GM13976 (cell line): Measurements from ENCODE around the gene PRM2.

Experiments used
- DNase-seq: peaks from one replicate; pipeline ENCODE4 v3.0.0; 2012; ENCODE audit warnings: low spot score
- in situ Hi-C: fragments of 300-500 bp; cut with MboI; formaldehyde crosslinking; loops from one replicate; pipeline ENCODE4 v1.12.0; 2022; ENCODE audit warnings: low sequenced_read_pairs, mixed read lengths, inconsistent platforms; ENCODE audit not compliant: unreplicated experiment
- TF ChIP-seq, protein P1 (sequence below): IDR thresholded peaks from 2 replicates; pipeline ENCODE4 v1.5.1; 2012; ENCODE audit warnings: borderline replicate concordance, mild to moderate bottlenecking; ENCODE audit not compliant: insufficient read depth; ENCODE audit errors: extremely low read depth, missing control alignments, control extremely low read depth

Gene PRM2

DNA sequence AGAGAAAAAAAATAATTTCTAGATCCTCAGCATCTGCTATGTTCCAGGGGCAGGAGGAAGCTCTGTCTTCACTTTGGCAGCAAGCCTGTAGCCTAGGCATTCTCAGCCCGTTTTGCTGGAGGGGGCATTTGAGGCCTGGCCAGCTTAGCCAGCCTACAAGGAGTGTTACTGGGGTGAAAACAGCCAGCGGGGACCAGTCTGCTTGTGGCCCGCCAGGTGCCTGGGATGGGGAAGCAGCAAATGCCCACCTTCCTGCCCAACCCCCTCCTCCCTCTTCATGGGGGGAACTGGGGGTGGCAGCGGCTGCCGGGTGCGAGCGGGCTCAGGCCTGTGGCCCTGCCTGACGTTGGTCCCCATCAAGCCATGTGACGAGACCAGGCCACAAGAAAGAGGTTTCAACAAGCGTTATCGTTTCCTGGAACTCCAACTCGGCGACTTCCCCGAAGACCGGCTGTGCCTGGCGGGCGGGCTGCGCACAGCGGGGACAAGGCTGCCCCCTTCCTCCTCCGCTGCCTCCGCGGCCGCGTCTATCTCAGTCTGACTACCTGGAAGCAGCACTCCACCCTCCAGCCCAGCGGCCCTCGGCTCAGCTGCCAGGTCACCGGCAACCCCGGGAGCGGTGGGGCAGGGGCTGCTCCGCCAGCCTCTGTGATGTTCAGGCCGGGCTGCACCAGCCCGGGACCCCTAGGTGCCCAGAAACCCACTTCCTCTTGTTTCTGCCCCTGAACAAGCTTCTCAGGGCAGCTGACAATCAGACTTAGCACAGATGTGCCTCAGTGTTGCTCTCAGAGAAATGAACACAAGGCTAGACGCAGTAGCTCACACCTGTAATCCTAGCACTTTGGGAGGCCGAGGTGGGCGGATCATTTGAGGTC lies 43.2 kb downstream of the PRM2 start:
- TF ChIP-seq, protein P1, sequence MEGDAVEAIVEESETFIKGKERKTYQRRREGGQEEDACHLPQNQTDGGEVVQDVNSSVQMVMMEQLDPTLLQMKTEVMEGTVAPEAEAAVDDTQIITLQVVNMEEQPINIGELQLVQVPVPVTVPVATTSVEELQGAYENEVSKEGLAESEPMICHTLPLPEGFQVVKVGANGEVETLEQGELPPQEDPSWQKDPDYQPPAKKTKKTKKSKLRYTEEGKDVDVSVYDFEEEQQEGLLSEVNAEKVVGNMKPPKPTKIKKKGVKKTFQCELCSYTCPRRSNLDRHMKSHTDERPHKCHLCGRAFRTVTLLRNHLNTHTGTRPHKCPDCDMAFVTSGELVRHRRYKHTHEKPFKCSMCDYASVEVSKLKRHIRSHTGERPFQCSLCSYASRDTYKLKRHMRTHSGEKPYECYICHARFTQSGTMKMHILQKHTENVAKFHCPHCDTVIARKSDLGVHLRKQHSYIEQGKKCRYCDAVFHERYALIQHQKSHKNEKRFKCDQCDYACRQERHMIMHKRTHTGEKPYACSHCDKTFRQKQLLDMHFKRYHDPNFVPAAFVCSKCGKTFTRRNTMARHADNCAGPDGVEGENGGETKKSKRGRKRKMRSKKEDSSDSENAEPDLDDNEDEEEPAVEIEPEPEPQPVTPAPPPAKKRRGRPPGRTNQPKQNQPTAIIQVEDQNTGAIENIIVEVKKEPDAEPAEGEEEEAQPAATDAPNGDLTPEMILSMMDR: no peak
- DNase-seq: peak; percentile 81

DNA sequence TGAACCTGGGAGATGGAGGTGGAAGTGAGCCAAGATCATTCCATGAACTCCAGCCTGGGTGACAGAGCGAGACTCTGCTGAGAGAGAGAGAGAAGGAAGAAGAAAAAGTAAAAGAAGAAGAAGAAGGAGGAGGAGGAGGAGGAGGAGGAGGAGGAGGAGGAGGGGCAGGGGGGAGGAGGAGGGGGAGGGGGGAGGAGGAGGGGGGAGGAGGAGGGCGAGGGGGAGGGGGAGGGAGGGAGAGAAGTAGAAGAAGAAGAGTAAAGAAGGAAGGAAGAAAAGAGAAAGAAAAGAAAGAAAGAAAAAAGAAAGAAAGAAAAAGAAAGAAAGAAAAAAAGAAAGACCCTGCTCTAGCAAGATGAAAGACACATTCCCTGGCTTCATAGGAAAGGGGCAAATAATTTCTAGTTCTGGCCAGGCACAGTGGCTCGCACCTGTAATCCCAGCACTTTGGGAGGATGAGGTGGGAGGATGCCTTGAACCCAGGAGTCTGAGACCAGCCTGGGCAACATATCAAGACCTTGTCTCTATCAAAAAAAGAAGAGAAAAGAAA lies 43.9 kb downstream of the PRM2 start:
- in situ Hi-C loops: no loop called here
- DNase-seq: no peak
- TF ChIP-seq, protein P1: no peak

More for the DNA sequence above, 43.2 kb downstream of the PRM2 start:
- in situ Hi-C loops: no loop called here

DNA sequence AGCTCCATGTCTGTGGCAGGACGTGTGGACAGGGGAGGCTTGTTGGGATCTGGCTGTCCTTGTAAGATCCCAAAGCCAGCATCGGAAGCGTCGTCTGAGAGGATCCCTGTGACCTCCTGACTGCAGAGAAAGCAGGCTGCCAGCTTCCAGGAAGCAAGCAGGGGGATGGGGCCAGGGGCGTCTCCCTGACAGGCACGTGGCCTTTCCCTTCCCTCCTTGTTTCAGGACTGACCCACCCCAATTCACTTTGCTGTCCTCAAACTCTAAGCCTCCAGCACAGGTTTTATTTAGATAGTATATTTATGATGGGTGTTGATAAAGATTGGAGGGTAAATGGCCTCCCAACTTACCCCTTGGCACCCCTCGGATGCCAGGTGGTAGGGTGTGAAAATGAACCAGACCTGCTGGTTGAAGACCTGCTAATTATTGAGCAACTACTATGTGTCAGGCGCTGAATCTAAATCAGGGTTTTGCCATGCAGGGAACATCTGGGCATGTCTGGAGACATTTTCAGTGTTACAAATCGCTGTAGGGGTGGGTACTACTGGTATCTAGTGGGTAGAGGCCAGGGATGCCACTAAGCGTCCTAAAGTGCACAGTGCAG lies 44.8 kb downstream of the PRM2 start:
- in situ Hi-C loops: no loop called here
- no peak for DNase-seq
- TF ChIP-seq, protein P1: no peak

DNA sequence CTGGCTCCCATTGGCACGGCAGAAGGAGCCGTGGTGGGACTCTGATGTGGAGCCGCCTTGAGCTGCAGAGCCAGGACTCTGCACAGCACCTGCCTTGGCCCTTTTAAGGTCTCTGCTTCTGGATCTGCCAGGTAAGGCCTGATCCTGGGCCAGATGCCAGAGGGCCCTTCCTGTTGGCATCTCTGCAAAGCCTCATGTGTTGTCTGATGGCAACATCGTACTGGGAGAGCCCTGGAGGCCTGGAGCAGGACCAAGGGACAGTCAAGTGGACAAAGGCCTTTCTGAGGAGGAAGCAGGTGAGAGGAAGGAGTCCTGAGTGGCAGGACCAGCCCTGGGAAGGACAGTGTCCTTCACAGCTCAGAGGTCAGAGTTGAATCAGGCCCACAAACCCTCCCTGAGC lies 46.4 kb downstream of the PRM2 start:
- in situ Hi-C loops: no loop called here
- DNase-seq: no peak
- TF ChIP-seq, protein P1: no peak

DNA sequence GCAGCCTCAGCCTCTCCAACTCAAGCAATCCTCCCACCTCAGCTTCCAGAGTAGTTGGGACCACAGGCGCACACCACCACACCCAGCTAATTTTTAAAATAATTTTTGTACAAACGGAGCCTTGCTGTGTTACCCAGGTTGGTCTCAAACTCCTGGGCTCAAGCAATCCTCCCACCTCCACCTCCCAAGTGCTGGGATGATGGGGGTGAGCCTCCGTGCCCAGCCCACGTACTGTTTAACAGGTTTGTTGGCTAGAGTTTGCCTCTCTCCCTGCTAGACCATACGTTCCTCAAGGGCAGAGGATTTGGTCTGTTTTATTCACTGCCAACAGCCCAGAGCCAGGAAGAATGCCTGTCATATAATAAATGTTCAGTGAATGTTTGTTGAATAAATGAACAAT lies 46.8 kb downstream of the PRM2 start:
- TF ChIP-seq, protein P1: no peak
- no peak for DNase-seq
- in situ Hi-C loops: no loop called here

DNA sequence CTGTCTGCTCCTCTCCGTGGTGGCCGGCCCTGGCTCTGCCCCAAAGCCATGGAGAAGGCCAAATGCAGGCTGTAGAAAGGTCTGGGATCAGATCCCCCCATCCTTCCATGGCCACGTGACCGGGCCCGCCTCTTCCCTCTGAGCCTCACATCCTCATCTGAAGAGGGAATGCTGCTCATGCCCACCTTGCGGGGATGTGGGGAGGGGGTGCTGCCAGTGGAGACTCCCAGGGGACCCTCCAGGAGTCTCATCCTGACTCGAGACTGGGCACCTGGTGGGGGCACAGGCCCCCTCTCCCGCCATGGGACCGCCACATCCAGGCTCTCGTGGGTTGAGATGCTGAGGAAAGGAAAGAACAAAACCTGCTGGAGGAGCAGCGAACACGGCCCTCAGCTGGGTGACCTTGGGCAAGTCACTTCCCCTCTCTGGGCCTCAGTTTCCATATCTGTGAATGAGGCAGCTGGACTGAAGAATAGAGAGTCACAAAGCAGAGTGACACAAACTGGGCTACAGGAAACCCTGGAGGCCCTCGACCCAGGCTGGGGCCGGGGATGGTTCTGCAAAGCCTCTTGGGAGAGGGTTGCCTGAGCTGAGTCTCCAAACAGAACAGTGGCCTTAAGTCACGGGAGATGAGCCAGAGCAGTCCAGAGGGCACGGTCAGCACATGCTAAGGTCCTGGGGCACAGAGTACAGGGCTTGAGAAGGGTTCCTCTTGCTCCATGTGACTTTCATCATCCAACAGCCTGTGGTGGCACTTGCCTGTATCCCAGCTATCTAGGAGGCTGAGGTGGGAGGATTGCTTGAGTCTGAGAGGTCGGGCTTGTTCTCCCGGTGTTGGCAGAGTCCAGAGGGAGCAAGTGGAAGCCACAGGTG lies 50.4 kb downstream of the PRM2 start:
- TF ChIP-seq, protein P1: no peak
- no peak for DNase-seq
- in situ Hi-C loops: no loop called here
